ENCODE measurements around the gene SEMA5A. TPM values are rescaled to one million over a fixed set of nuclear protein-coding genes. Genes with fewer than 3 reads are reported as not detected.

Gene SEMA5A
- total RNA-seq, 4 donors from 2014 or later: 15.0 to 81.0 (median 52.9) TPM

DNA sequence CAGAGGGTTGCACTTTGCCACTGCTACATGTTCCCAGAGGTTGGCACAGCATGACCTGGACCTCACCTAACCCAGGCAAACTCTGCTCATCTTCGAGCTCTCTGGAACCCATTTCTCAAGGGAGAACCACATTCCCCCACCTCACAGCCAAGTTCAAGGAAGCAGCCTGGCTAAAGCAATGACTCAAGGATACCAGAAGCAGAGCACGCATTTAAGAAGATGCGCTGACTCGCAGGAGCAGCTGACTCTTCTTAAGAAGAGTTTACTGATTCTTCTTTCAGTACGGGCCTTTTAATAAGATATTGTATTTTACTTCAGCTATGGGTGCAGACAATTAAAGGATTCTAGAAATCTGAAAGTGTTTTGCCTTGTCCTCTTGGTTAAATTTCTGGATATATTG, 4.1 kb upstream of the SEMA5A start:
- in situ Hi-C loops (cut with MboI; ENCODE audit: low pct_ligation_motif_present in 1 of 4, low pct_unique_long_range_greater_than_20kb in 1 of 4, low sequenced_read_pairs in 3 of 4) (loop anchor here in 2 of 4 donors (25.0 kb wide), 1 partner anchor 188 kb away; no protein-coding TSS in a partner anchor), intact Hi-C loops (cut with DNase I; ENCODE audit: low total_unique reads) (loop anchor here (10.0 kb wide), 1 partner anchor 185 kb away; no protein-coding TSS in a partner anchor)
- 88 to 95% methylated on average over 3 to 5 of the region's 5 CpGs for WGBS, 2 donors (ENCODE audit: low coverage in 1 of 2)
- TF ChIP-seq EP300 (IDR thresholded peaks at IDR 0.05; ENCODE audit: low read depth) (no peak), POLR2AphosphoS5 (IDR thresholded peaks at IDR 0.05) (no peak), POLR2A (IDR thresholded peaks at IDR 0.05) (no peak)
- TF ChIP-seq, protein P1, sequence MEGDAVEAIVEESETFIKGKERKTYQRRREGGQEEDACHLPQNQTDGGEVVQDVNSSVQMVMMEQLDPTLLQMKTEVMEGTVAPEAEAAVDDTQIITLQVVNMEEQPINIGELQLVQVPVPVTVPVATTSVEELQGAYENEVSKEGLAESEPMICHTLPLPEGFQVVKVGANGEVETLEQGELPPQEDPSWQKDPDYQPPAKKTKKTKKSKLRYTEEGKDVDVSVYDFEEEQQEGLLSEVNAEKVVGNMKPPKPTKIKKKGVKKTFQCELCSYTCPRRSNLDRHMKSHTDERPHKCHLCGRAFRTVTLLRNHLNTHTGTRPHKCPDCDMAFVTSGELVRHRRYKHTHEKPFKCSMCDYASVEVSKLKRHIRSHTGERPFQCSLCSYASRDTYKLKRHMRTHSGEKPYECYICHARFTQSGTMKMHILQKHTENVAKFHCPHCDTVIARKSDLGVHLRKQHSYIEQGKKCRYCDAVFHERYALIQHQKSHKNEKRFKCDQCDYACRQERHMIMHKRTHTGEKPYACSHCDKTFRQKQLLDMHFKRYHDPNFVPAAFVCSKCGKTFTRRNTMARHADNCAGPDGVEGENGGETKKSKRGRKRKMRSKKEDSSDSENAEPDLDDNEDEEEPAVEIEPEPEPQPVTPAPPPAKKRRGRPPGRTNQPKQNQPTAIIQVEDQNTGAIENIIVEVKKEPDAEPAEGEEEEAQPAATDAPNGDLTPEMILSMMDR (IDR thresholded peaks at IDR 0.05): no peak
- Histone ChIP-seq H3K27me3 (peaks cover 5% of the 10 kb centered on the region), H3K4me3 (no peak overlapping the region), H3K36me3 (no peaks in the 10 kb centered on the region), H3K27ac (no peak overlapping the region), H3K4me1 (peaks cover 11 to 32% (median 13%) of the 10 kb centered on the region in 4 donors), H3K9me3 (no peaks in the 10 kb centered on the region)
- DNase-seq: no peak

DNA sequence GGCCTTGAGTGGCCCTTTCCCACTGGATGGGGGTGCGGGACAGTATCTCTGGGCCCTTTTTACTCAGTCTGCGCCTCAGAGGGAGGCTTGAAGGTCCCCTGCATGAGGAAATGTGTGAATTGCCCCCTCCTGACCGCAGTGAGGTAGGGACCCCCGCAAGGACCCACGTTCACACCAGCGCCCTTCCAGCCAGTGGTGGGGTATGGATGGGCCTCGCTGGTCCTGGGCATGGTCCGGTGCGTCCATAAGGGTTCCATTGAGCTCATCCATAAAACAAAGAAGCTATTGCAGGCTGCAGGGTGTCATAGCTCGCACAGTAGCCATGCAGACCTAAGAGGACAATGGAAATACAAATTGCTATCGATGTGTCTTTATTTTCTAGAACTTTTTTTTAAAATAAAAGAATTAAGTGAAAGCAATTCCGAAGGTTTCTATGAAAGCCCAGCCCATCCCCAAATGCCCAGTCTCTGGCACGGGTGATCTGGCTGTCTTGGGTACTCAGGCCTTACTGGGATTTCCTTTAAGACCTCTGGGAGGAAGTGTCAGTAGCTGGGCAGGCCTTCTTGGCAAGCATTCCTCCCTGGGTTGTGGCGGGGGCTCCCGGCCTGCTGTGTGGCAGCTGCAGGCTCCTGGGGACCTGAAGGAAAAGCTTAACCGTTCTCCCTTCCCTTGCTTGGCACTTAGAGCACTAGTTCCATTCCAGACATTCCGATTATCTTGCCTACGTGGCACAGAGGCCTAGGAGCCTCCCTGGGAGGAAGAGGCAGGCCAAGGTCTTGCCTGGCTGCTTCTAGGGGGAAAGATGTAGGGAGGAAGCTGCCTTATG, 1.5 kb upstream of the SEMA5A start:
- WGBS, 2 donors (ENCODE audit: low coverage in 1 of 2): 26 to 32% methylated on average over 8 to 18 of the region's 18 CpGs
- in situ Hi-C loops (cut with MboI; ENCODE audit: low pct_ligation_motif_present in 1 of 4, low pct_unique_long_range_greater_than_20kb in 1 of 4, low sequenced_read_pairs in 3 of 4): loop anchor here in 2 of 4 donors (25.0 kb wide), 1 partner anchor 185 kb away; no protein-coding TSS in a partner anchor
- intact Hi-C loops (cut with DNase I; ENCODE audit: low total_unique reads): loop anchor here (10.0 kb wide), 1 partner anchor 183 kb away; no protein-coding TSS in a partner anchor

DNA sequence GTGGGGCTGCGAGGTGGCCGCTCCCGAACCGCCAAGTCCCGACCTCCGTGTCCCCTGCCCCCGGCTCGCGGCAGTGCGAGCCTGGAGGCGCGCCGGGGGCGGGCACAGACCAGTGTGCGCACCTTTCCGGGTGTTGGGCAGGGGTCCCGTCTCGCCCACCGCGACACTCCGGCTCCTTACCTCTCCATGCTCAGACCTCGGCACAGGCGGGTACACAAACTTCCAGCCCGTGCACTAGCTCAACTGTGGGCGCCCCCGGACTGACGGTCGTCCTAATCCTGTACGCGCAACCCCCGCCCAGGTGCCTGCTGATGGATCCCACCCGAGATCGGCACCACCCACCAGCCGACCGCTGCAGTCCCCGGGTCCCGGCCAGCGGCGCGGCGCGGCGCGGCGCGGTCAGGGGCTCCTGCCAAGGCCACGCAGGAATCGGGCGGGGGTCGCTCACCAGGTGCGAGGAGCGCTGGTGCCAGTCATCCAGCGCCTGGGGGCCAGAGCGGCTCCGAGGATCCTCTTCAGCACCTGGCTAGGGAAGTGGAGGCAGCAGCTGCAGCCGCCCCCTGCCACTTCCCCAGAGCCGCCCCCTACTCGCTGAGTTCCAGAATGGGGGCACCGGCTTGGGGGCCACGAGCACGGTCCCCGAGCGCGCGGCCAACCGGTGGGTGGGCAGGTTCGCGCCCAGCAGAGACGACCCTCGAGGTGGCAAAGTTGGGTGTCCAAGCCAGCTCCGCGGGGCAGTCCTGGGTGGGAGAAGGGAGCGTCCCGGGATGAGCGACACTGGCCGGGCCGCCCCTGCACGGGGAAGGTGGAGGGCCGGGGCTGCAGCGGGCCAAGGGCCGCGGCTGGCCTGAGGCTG, 511 bp downstream of the SEMA5A start:
- peak; percentile 33 for DNase-seq
- H3K36me3 ChIP-seq: no peaks in the 10 kb centered on the region
- peak overlapping the region; percentile 91 to 95 (median 92) for H3K27ac ChIP-seq
- intact Hi-C loops (cut with DNase I; ENCODE audit: low total_unique reads) (loop anchor here (10.0 kb wide), 1 partner anchor 181 kb away; no protein-coding TSS in a partner anchor), in situ Hi-C loops (cut with MboI; ENCODE audit: low pct_ligation_motif_present in 1 of 4, low pct_unique_long_range_greater_than_20kb in 1 of 4, low sequenced_read_pairs in 3 of 4) (loop anchor here in 2 of 4 donors (25.0 kb wide), 1 partner anchor 183 kb away; no protein-coding TSS in a partner anchor)
- peak overlapping the region; percentile 47 to 75 (median 68) for H3K4me3 ChIP-seq
- peaks cover 5 to 30% (median 6%) of the 10 kb centered on the region in 4 donors for H3K4me1 ChIP-seq
- H3K9me3 ChIP-seq: no peaks in the 10 kb centered on the region
- TF ChIP-seq, protein P1 (IDR thresholded peaks at IDR 0.05): no peak
- TF ChIP-seq POLR2AphosphoS5 (IDR thresholded peaks at IDR 0.05): no peak
- TF ChIP-seq EP300 (IDR thresholded peaks at IDR 0.05; ENCODE audit: low read depth): no peak
- no peak for TF ChIP-seq POLR2A (IDR thresholded peaks at IDR 0.05)
- 9% methylated on average over 60 of the region's 82 CpGs; no CpG with 5 or more reads in 1 of the 2 donors for WGBS, 2 donors (ENCODE audit: low coverage in 1 of 2)
- H3K27me3 ChIP-seq: peaks cover 5% of the 10 kb centered on the region

More for the DNA sequence above, 1.5 kb upstream of the SEMA5A start:
- H3K36me3 ChIP-seq: no peaks in the 10 kb centered on the region
- TF ChIP-seq EP300 (IDR thresholded peaks at IDR 0.05; ENCODE audit: low read depth): no peak
- TF ChIP-seq, protein P1 (IDR thresholded peaks at IDR 0.05): no peak
- peak in 1 of 3 donors; percentile 32 for TF ChIP-seq POLR2AphosphoS5 (IDR thresholded peaks at IDR 0.05)
- peak; percentile 28 for TF ChIP-seq POLR2A (IDR thresholded peaks at IDR 0.05)
- H3K4me3 ChIP-seq: peak overlapping the region; percentile 67 to 82 (median 72)
- H3K9me3 ChIP-seq: no peaks in the 10 kb centered on the region
- H3K4me1 ChIP-seq: peaks cover 5 to 30% (median 6%) of the 10 kb centered on the region in 4 donors
- peak overlapping the region; percentile 91 to 95 (median 92) for H3K27ac ChIP-seq
- peak; percentile 55 for DNase-seq
- H3K27me3 ChIP-seq: peaks cover 5% of the 10 kb centered on the region
